Measurements from ENCODE around the gene MEIOSIN.

DNA sequence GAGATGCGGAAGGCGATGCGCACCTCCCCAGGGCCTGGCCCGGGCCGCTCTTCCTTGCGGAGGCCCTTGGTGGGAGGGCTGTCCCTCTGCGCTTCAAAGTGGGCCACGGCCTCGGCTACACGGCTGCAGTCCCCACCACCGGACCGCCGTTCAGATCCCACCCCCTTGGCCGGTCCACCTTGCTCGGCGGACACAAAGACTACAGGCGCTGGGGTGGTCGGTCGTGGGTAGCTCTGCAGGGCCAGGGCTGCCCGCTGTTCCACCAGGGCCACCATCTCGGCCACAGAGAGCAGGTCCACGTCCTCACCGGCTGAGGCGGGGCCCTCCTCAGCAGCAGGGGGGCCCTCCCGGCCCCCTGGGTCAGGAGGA is 20.6 kb upstream of the MEIOSIN start:
- TF ChIP-seq ZNF768 (tag by site-specific recombination; IDR thresholded peaks at IDR 0.05) (no peak), ZNF785 (tag by site-specific recombination; IDR thresholded peaks at IDR 0.05) (no peak), TCF7L2 (IDR thresholded peaks at IDR 0.05; ENCODE audit: borderline replicate concordance, low read depth, low read length) (no peak), ZNF624 (tag by site-specific recombination; IDR thresholded peaks at IDR 0.05) (no peak), ZNF777 (tag by site-specific recombination; IDR thresholded peaks at IDR 0.05; ENCODE audit: borderline replicate concordance) (no peak), ZNF394 (tag by site-specific recombination; IDR thresholded peaks at IDR 0.05; ENCODE audit: borderline replicate concordance) (no peak), REPIN1 (tag by site-specific recombination; IDR thresholded peaks at IDR 0.05; ENCODE audit: low read depth) (no peak)
- TF ChIP-seq, protein P1, sequence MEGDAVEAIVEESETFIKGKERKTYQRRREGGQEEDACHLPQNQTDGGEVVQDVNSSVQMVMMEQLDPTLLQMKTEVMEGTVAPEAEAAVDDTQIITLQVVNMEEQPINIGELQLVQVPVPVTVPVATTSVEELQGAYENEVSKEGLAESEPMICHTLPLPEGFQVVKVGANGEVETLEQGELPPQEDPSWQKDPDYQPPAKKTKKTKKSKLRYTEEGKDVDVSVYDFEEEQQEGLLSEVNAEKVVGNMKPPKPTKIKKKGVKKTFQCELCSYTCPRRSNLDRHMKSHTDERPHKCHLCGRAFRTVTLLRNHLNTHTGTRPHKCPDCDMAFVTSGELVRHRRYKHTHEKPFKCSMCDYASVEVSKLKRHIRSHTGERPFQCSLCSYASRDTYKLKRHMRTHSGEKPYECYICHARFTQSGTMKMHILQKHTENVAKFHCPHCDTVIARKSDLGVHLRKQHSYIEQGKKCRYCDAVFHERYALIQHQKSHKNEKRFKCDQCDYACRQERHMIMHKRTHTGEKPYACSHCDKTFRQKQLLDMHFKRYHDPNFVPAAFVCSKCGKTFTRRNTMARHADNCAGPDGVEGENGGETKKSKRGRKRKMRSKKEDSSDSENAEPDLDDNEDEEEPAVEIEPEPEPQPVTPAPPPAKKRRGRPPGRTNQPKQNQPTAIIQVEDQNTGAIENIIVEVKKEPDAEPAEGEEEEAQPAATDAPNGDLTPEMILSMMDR (tag by site-specific recombination; IDR thresholded peaks at IDR 0.05) = no peak
- TF ChIP-seq, protein P2, sequence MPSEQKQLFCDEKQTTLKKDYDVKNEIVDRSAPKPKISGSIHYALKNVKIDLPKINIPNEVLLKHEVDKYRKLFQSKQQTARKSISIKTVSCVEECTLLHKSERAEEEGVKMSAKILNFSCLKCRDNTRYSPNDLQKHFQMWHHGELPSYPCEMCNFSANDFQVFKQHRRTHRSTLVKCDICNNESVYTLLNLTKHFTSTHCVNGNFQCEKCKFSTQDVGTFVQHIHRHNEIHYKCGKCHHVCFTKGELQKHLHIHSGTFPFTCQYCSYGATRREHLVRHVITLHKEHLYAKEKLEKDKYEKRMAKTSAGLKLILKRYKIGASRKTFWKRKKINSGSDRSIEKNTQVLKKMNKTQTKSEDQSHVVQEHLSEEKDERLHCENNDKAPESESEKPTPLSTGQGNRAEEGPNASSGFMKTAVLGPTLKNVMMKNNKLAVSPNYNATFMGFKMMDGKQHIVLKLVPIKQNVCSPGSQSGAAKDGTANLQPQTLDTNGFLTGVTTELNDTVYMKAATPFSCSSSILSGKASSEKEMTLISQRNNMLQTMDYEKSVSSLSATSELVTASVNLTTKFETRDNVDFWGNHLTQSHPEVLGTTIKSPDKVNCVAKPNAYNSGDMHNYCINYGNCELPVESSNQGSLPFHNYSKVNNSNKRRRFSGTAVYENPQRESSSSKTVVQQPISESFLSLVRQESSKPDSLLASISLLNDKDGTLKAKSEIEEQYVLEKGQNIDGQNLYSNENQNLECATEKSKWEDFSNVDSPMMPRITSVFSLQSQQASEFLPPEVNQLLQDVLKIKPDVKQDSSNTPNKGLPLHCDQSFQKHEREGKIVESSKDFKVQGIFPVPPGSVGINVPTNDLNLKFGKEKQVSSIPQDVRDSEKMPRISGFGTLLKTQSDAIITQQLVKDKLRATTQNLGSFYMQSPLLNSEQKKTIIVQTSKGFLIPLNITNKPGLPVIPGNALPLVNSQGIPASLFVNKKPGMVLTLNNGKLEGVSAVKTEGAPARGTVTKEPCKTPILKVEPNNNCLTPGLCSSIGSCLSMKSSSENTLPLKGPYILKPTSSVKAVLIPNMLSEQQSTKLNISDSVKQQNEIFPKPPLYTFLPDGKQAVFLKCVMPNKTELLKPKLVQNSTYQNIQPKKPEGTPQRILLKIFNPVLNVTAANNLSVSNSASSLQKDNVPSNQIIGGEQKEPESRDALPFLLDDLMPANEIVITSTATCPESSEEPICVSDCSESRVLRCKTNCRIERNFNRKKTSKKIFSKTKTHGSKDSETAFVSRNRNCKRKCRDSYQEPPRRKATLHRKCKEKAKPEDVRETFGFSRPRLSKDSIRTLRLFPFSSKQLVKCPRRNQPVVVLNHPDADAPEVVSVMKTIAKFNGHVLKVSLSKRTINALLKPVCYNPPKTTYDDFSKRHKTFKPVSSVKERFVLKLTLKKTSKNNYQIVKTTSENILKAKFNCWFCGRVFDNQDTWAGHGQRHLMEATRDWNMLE (tag by site-specific recombination; conservative IDR thresholded peaks at IDR 0.05; ENCODE audit: low read depth) = no peak
- TF ChIP-seq, protein P3, sequence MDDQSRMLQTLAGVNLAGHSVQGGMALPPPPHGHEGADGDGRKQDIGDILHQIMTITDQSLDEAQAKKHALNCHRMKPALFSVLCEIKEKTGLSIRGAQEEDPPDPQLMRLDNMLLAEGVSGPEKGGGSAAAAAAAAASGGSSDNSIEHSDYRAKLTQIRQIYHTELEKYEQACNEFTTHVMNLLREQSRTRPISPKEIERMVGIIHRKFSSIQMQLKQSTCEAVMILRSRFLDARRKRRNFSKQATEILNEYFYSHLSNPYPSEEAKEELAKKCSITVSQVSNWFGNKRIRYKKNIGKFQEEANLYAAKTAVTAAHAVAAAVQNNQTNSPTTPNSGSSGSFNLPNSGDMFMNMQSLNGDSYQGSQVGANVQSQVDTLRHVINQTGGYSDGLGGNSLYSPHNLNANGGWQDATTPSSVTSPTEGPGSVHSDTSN (CRISPR knock-in tag; IDR thresholded peaks at IDR 0.05) = no peak
- TF ChIP-seq, protein P4, sequence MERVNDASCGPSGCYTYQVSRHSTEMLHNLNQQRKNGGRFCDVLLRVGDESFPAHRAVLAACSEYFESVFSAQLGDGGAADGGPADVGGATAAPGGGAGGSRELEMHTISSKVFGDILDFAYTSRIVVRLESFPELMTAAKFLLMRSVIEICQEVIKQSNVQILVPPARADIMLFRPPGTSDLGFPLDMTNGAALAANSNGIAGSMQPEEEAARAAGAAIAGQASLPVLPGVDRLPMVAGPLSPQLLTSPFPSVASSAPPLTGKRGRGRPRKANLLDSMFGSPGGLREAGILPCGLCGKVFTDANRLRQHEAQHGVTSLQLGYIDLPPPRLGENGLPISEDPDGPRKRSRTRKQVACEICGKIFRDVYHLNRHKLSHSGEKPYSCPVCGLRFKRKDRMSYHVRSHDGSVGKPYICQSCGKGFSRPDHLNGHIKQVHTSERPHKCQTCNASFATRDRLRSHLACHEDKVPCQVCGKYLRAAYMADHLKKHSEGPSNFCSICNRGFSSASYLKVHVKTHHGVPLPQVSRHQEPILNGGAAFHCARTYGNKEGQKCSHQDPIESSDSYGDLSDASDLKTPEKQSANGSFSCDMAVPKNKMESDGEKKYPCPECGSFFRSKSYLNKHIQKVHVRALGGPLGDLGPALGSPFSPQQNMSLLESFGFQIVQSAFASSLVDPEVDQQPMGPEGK (tag by site-specific recombination; IDR thresholded peaks at IDR 0.05) = no peak
